Measurements from ENCODE around the gene OPN1MW3. TPM values are rescaled to one million over a fixed set of nuclear protein-coding genes. Genes with fewer than 3 reads are reported as not detected.

The OPN1MW3 gene
- total RNA-seq, 1 donor from 2014 or later: not detected

DNA sequence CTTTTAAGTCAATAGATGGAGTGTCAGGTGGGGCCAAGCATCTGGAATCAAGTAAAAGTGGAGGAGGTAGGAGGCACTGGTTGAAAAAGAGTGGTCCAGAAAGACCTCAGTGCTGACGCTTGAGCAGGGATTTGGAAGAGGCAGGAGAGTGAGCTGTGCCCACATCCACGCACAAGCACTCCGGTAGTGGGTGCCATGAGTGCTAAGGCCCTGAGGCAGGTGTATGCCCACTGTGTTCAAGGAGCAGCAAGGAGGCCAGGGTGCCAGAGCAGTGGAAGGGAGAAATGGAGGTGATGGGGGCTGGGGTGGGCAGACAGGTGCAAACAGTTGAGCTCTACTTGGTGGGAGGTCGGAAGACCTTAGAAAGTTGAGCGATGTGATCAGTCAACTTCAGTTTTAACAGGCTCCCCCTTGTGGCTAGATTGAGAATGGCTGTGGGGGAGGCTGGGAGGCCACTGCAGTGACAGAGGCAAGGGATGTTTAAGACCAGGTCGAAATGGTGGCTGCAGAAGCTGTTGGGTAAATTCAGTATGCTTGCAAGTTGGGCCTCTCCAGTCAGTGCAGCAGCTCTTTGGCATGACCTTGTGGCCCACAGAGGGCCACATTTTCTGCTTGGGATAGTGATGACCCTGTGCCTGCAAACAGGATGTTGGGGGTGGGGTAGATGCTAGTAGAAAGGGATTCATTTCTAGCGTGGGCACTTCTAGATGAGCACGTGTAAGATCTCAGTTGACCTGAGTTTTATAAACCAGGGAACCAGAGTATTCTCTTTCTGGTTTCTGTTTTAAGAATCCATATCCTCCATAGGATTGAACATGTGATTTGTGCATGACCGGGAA is 50.9 kb downstream of the OPN1MW3 start:
- Mint-ChIP-seq H3K4me3 (ENCODE audit: unreplicated experiment) (no peak overlapping the region), H3K9me3 (ENCODE audit: unreplicated experiment) (no peaks in the 10 kb centered on the region), H3K4me1 (ENCODE audit: low read depth, unreplicated experiment) (no peaks in the 10 kb centered on the region), H3K36me3 (ENCODE audit: unreplicated experiment) (no peaks in the 10 kb centered on the region), H3K27me3 (ENCODE audit: unreplicated experiment) (peaks cover 2% of the 10 kb centered on the region), H3K27ac (ENCODE audit: unreplicated experiment) (no peak overlapping the region)
- TF ChIP-seq CTCF (IDR thresholded peaks at IDR 0.05; ENCODE audit: partially characterized antibody, unreplicated experiment): peak; percentile 71
- DNase-seq: peak; percentile 74

GRCh38 chrX:154309041-154309775 is 51.8 kb downstream of the OPN1MW3 start:
- H3K9me3 Mint-ChIP-seq (ENCODE audit: unreplicated experiment): no peaks in the 10 kb centered on the region
- no peak for DNase-seq
- H3K27ac Mint-ChIP-seq (ENCODE audit: unreplicated experiment): no peak overlapping the region
- H3K27me3 Mint-ChIP-seq (ENCODE audit: unreplicated experiment): no peaks in the 10 kb centered on the region
- TF ChIP-seq CTCF (IDR thresholded peaks at IDR 0.05; ENCODE audit: partially characterized antibody, unreplicated experiment): no peak
- H3K4me1 Mint-ChIP-seq (ENCODE audit: low read depth, unreplicated experiment): no peaks in the 10 kb centered on the region
- no peaks in the 10 kb centered on the region for H3K36me3 Mint-ChIP-seq (ENCODE audit: unreplicated experiment)
- no peak overlapping the region for H3K4me3 Mint-ChIP-seq (ENCODE audit: unreplicated experiment)

GRCh38 chrX:154310616-154311536 is 53.5 kb downstream of the OPN1MW3 start:
- no peak for DNase-seq
- Mint-ChIP-seq H3K4me3 (ENCODE audit: unreplicated experiment) (no peak overlapping the region), H3K4me1 (ENCODE audit: low read depth, unreplicated experiment) (no peaks in the 10 kb centered on the region), H3K27me3 (ENCODE audit: unreplicated experiment) (no peaks in the 10 kb centered on the region), H3K27ac (ENCODE audit: unreplicated experiment) (no peak overlapping the region), H3K36me3 (ENCODE audit: unreplicated experiment) (no peaks in the 10 kb centered on the region), H3K9me3 (ENCODE audit: unreplicated experiment) (no peaks in the 10 kb centered on the region)
- no peak for TF ChIP-seq CTCF (IDR thresholded peaks at IDR 0.05; ENCODE audit: partially characterized antibody, unreplicated experiment)

DNA sequence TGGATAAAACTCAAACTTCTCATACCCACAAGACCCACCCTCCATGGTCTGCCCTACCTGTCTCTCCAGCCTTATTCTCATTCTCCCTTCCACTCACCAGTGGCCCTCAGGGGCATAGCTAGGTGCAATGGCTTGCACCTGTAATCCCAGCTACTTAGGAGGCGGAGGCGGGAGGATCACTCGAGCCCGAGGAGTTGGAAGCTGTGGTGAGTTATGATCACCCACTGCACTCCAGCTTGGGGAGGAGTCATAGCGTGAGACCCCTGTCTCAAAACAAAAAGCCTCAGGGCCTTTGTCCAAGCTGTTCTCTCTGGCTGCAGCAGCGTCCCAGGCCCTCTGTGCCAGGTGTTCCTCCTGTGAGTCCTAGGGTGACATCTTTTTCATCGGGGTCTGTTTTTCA is 54.7 kb downstream of the OPN1MW3 start:
- H3K4me3 Mint-ChIP-seq (ENCODE audit: unreplicated experiment): no peak overlapping the region
- H3K4me1 Mint-ChIP-seq (ENCODE audit: low read depth, unreplicated experiment): no peaks in the 10 kb centered on the region
- no peaks in the 10 kb centered on the region for H3K9me3 Mint-ChIP-seq (ENCODE audit: unreplicated experiment)
- H3K27me3 Mint-ChIP-seq (ENCODE audit: unreplicated experiment): no peaks in the 10 kb centered on the region
- H3K36me3 Mint-ChIP-seq (ENCODE audit: unreplicated experiment): no peaks in the 10 kb centered on the region
- no peak for TF ChIP-seq CTCF (IDR thresholded peaks at IDR 0.05; ENCODE audit: partially characterized antibody, unreplicated experiment)
- no peak for DNase-seq
- peak overlapping the region; percentile 0 for H3K27ac Mint-ChIP-seq (ENCODE audit: unreplicated experiment)

All from glutamatergic neuron (in vitro differentiated cells).